WI38 (cell line): ENCODE results near the gene APAF1.
A peak's percentile ranks its signal among the peaks of the same experiment; 100 is the strongest.
"Not testable (repeated sequence)": the region's sequence is repeated elsewhere in the genome, so short reads cannot be mapped to it uniquely, and the experiment has no call there.

Source experiments
- H3K4me3 ChIP-seq: 2 replicates; pipeline ENCODE4 v1.5.1; 2011; ENCODE audit warnings: low read depth, mild to moderate bottlenecking, control low read depth, low read length
- CTCF ChIP-seq: IDR thresholded peaks from 2 replicates; pipeline ENCODE4 v1.5.1; 2012; ENCODE audit warnings: low read depth, mild to moderate bottlenecking, control low read depth, low read length

APAF1 gene

GRCh38 chr12:98644712-98645571 lies at the start of gene APAF1, which contains the start of gene IKBIP:
TSS of gene APAF1 (plus strand) at chr12:98645290. CDS start at chr12:98648360, 3,070 bp downstream.
TSS of gene IKBIP (minus strand) at chr12:98644788. CDS start at chr12:98644701, 87 bp downstream.
- no peak for TF ChIP-seq CTCF
- H3K4me3 ChIP-seq = peak within 1 kb of the TSS; percentile 98

- not testable (repeated sequence) for H3K4me3 ChIP-seq
Observed at GRCh38 chr12:98597313-98597712, 47.8 kb upstream of the APAF1 start.

- no peak for TF ChIP-seq CTCF
- H3K4me3 ChIP-seq = no peak overlapping the region
Observed at GRCh38 chr12:98601924-98602323, 43.2 kb upstream of the APAF1 start.

- no peak for TF ChIP-seq CTCF
Observed at GRCh38 chr12:98606359-98606988, 38.6 kb upstream of the APAF1 start.

GRCh38 chr12:98610596-98610995 lies 34.5 kb upstream of the APAF1 start:
- no peak for TF ChIP-seq CTCF
- no peak overlapping the region for H3K4me3 ChIP-seq

More at GRCh38 chr12:98606359-98606988, 38.6 kb upstream of the APAF1 start:
- H3K4me3 ChIP-seq = no peak overlapping the region

- no peak for TF ChIP-seq CTCF
- no peak overlapping the region for H3K4me3 ChIP-seq
Observed at GRCh38 chr12:98612696-98613334, 32.3 kb upstream of the APAF1 start.

- TF ChIP-seq CTCF = no peak
- no peak overlapping the region for H3K4me3 ChIP-seq
Observed at GRCh38 chr12:98618952-98619351, 26.1 kb upstream of the APAF1 start.
